Measurements from ENCODE around the gene ETHE1.

GRCh38 chr19:43540381-43540780 lies 13.4 kb upstream of the ETHE1 start:
- TF ChIP-seq CTCF (IDR thresholded peaks at IDR 0.05) (no peak), POLR2A (IDR thresholded peaks at IDR 0.05) (no peak), POLR2AphosphoS5 (IDR thresholded peaks at IDR 0.05) (no peak)

Data from breast epithelium (tissue), 3 donors.